GM19193 (cell line): ENCODE measurements around the gene SLC25A38.

ENCODE experiments used
- POLR2A ChIP-seq: IDR thresholded peaks from 4 replicates; pipeline ENCODE4 v1.6.1; 2011; ENCODE audit not compliant: insufficient read depth, insufficient read length; ENCODE audit errors: extremely low read depth

Gene SLC25A38

DNA sequence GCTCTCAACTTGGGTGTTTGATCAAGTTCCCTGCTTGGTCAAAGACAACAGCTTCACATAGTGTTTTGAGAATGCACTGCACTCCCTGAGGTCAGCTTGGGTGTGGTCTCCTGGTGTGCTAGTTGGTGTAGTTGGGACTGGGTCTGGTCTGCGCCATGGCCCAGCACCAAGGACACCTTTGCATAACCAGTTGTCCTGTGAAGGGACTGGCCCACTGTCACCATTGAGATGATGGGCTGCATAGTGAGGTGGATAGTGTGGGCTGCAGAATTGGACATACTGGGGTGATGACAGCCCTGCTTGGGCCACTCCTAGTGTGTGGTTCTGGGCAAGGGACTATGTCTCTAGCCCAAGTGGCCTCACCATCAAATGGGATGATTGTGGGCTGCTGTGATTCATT lies 32.8 kb downstream of the SLC25A38 start:
- TF ChIP-seq POLR2A = peak; percentile 35

GRCh38 chr3:39419742-39420315 lies 36.7 kb downstream of the SLC25A38 start:
- no peak for TF ChIP-seq POLR2A

DNA sequence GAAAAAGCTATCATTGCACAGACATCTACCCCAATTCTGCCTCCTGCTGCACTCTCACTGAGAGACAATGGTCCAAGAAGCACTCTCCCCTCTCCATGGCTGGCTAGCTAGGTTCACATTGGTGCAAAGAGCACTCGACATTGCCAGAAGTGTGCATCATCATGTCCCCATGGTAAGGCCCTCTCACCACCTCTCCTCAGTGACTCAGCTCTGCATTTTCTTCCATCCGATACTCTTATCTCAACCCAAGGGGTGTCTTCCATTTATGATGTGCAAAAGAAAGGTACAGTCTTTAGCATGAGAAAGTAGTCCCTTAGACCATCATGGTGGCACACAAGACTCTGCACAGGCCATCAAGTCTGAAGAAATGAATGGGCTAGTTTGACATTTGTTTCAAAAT lies 37.4 kb downstream of the SLC25A38 start:
- no peak for TF ChIP-seq POLR2A

- TF ChIP-seq POLR2A = no peak
Measured at GRCh38 chr3:39423436-39423970, 40.3 kb downstream of the SLC25A38 start.

DNA sequence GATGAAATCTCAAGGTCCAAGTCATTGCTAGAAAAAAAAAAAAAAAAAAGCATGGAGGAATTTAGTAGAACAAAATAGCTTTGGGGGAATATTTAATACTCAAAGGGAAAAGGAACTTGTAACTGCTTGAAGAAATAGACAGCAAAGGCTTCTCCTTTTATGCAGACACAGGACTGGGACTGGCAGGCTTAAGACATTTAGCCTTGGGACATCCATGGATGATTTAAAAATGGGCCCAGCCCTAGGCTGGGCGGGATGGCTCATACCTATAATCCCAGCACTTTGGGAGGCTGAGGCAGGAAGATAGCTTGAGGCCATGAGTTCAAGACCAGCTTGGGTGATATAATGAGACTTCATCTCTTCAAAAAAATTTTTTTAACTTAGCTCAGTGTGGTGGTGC lies 43.1 kb downstream of the SLC25A38 start:
- TF ChIP-seq POLR2A = no peak

DNA sequence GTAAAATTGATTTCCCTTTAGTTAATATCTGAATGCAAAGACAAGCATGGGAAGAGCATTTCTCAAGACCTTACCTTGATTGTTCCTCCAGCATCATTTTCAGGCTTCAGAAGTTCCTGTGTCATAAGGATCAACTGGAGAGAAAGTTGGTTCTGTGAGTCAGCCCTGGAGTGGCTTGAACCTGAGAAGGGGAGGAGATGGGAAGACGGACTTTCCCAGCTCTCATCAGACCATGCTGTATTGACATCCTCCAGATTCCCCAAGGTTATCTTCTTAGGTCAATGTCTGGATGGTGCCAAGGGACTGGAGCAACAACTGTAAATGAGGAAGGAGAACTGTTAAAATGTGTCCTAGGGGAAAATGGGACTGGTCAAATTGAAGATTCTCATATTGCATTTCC lies 44.3 kb downstream of the SLC25A38 start:
- TF ChIP-seq POLR2A = no peak

- no peak for TF ChIP-seq POLR2A
Measured at GRCh38 chr3:39428745-39429201, 45.6 kb downstream of the SLC25A38 start.

GRCh38 chr3:39429466-39429865 lies 46.3 kb downstream of the SLC25A38 start:
- no peak for TF ChIP-seq POLR2A

DNA sequence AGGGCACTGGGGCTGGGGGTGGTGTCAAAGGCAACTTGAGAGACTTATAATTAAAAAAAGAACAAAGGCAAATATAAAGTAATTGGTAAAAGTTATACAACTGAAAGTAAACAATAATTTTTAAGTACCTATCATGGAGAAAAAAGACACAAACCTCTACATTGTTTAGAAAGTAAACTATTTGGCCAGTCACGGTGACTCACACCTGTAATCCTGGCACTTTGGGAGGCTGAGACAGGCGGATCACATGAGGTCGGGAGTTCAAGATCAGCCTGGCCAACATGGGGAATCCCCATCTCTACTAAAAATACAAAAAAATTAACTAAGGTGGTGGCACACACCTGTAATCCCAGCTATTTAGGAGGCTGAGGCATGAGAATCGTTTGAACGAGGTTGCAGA lies 49.2 kb downstream of the SLC25A38 start:
- no peak for TF ChIP-seq POLR2A

GRCh38 chr3:39433642-39434041 lies 50.5 kb downstream of the SLC25A38 start:
- no peak for TF ChIP-seq POLR2A

GRCh38 chr3:39434574-39434973 lies 51.4 kb downstream of the SLC25A38 start:
- no peak for TF ChIP-seq POLR2A

DNA sequence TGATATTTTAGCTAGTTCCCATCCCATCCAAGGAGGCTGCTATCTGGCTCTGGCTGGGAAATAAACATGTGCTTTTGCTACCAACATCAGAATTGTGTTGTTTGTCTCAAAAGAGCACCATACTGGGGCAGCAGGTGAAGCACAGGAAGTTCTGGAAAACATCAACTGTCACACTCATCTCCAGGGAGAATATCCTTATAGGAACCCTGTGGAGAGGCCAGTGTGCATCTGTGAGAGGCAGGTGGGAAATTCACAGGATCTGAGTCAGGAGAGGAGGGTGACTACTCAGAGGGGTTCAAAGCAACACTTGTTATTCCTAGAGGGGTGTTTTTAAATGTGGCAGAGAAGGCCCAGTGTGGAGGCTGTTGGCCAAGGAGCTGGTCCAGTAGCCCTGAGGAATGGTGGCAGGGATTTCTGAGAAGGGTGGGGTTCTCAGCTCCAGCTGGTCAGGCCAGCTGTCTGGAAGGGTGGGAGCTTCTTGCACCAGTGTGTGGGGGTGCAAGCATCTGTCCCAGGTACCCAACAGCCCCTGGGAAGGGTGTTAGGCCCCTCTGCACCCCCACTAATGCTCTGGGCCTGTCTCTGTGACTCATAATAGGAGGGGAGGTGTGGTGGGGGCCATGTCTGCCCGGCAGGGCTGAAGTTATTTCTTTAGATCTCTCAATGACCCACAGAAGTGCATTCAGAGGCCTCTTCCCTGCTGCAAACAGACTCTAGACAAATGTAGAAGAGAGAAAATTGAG lies 52.0 kb downstream of the SLC25A38 start:
- no peak for TF ChIP-seq POLR2A

- no peak for TF ChIP-seq POLR2A
Measured at GRCh38 chr3:39438880-39439279, 55.7 kb downstream of the SLC25A38 start.

- no peak for TF ChIP-seq POLR2A
Measured at GRCh38 chr3:39440316-39440715, 57.1 kb downstream of the SLC25A38 start.

- TF ChIP-seq POLR2A = no peak
Measured at GRCh38 chr3:39443530-39443929, 60.4 kb downstream of the SLC25A38 start.

DNA sequence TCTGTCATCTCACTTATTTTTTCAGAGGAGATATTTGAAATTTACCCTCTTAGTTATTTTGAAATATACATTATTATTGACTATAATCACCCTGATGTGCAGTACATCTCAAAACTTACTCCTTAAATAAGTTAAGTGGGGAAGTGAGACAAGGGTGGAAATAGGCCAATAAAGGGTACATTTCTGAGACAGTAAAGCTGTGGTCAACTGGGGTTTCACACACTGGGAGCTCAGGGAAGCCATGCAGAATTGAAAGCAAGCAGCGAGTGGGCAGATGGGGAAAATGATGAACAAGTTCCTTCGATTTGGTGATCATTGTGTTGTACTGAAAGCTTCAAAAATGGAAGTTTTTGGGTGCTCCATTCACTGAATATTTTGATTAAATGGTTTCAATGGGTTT lies 62.8 kb downstream of the SLC25A38 start:
- TF ChIP-seq POLR2A = no peak

- no peak for TF ChIP-seq POLR2A
Measured at GRCh38 chr3:39446444-39446843, 63.3 kb downstream of the SLC25A38 start.
